K562 (cell line): ENCODE results near the gene CABP4. TPM values are rescaled to one million over a fixed set of nuclear protein-coding genes. Genes with fewer than 3 reads are reported as not detected.

Source experiments
- BHLHE40 ChIP-seq: IDR thresholded peaks from 2 replicates; pipeline ENCODE4 v1.6.1; 2011; ENCODE audit warnings: low read length, improper control_type of control experiment
- BRF2 ChIP-seq: IDR thresholded peaks from 3 replicates; pipeline ENCODE4 v1.6.1; 2011; ENCODE audit warnings: borderline replicate concordance, mild to moderate bottlenecking; ENCODE audit not compliant: insufficient read length, insufficient read depth
- CHD1 ChIP-seq: fragments of 200-600 bp; sonication (generic); IDR thresholded peaks from one replicate; pipeline ENCODE4 v1.6.1; 2012; ENCODE audit warnings: mild to moderate bottlenecking, moderate library complexity, low read length, inconsistent platforms
- CREB1 ChIP-seq, 2 experiments: sonication (generic) in 1 of 2; formaldehyde crosslinking in 1 of 2; IDR thresholded peaks; 2 replicates each; pipeline versions ENCODE4 v1.6.1 to v1.8.0; 2012 to 2022; ENCODE audit warnings: inconsistent platforms in 1 of 2, mild to moderate bottlenecking in 1 of 2, missing genetic modification reagents in 1 of 2, moderate library complexity in 1 of 2
- HDAC3 ChIP-seq: fragments of 450-650 bp; IDR thresholded peaks from 2 replicates; pipeline ENCODE4 v1.6.1; 2018; ENCODE audit warnings: borderline replicate concordance, mild to moderate bottlenecking, moderate library complexity; ENCODE audit not compliant: partially characterized antibody
- KLF16 ChIP-seq: IDR thresholded peaks from 2 replicates; pipeline ENCODE4 v1.6.1; 2016; ENCODE audit warnings: antibody characterized with exemption
- NONO ChIP-seq, 2 experiments: fragments of 200-400 bp in 1 of 2; fragments of 450-650 bp in 1 of 2; formaldehyde crosslinking in 1 of 2; IDR thresholded peaks; 2 replicates each; pipeline ENCODE4 v1.6.1; 2017; ENCODE audit warnings: low read depth in 2 of 2, mild to moderate bottlenecking in 2 of 2, moderate library complexity in 2 of 2, low read length in 1 of 2
- PCBP1 ChIP-seq: fragments of 200-400 bp; formaldehyde crosslinking; IDR thresholded peaks from 2 replicates; pipeline ENCODE4 v1.6.1; 2018; ENCODE audit warnings: mild to moderate bottlenecking, low read depth, low read length; ENCODE audit not compliant: poor library complexity, severe bottlenecking
- RBM34 ChIP-seq: fragments of 200-400 bp; formaldehyde crosslinking; IDR thresholded peaks from 2 replicates; pipeline ENCODE4 v1.6.1; 2018; ENCODE audit warnings: low read length, borderline replicate concordance; ENCODE audit not compliant: insufficient read depth
- RBM39 ChIP-seq: fragments of 200-400 bp; formaldehyde crosslinking; optimal IDR thresholded peaks from 2 replicates; pipeline ENCODE3; 2018; ENCODE audit warnings: low read depth, low read length
- TFAP4 ChIP-seq: sonication (generic); formaldehyde crosslinking; IDR thresholded peaks from 2 replicates; pipeline ENCODE4 v1.8.0; 2022; ENCODE audit warnings: missing genetic modification reagents, mild to moderate bottlenecking, moderate library complexity, borderline replicate concordance
- ZBTB17 ChIP-seq: fragments of 450-650 bp; formaldehyde crosslinking; IDR thresholded peaks from 2 replicates; pipeline ENCODE4 v1.4.0; 2020; ENCODE audit warnings: mild to moderate bottlenecking
- ZNF133 ChIP-seq: fragments of 250-450 bp; sonication (Bioruptor Pico); IDR thresholded peaks from 2 replicates; pipeline ENCODE4 v1.4.0; 2020; ENCODE audit warnings: mild to moderate bottlenecking
- ZNF347 ChIP-seq: fragments of 450-650 bp; formaldehyde crosslinking; IDR thresholded peaks from 2 replicates; pipeline ENCODE4 v1.4.0; 2020; ENCODE audit warnings: low read depth, mild to moderate bottlenecking, moderate library complexity
- ZNF354B ChIP-seq: fragments of 250-450 bp; sonication (Bioruptor Pico); IDR thresholded peaks from 2 replicates; pipeline ENCODE4 v1.4.0; 2020
- ZSCAN32 ChIP-seq: fragments of 450-650 bp; formaldehyde crosslinking; IDR thresholded peaks from 2 replicates; pipeline ENCODE4 v1.4.0; 2020; ENCODE audit warnings: mild to moderate bottlenecking, moderate library complexity
- polyA plus RNA-seq, 8 experiments: library from polyadenylated mRNA; depleted of rRNA in 4 of 8; stranded (reverse) in 5 of 8; unstranded in 3 of 8; fragments of >200 nt; fragmentation: Nextera tagmentation in 2 of 8; fragmentation: Illumina TruSeq in 1 of 8; extraction: Ambion mirVana in 2 of 8; extraction: Trizol in 1 of 8; gene quantifications; 2 replicates each; pipeline versions ENCODE4 v1.2.1 to v1.2.3, GENCODE V29; 2011 to 2014; ENCODE audit warnings: inconsistent platforms in 1 of 8, missing spikeins in 1 of 8
- total RNA-seq, 7 experiments: library from RNA; depleted of rRNA in 6 of 7; stranded (reverse); fragments of >200 nt in 6 of 7; fragmentation: Illumina TruSeq in 2 of 7; extraction: Trizol in 2 of 7; gene quantifications; 2 replicates each; pipeline versions ENCODE4 v1.2.1 to v1.2.3, GENCODE V29; 2011 to 2021; ENCODE audit warnings: low replicate concordance in 1 of 7
- TF ChIP-seq, protein P1 (sequence below): sonication (generic); formaldehyde crosslinking; IDR thresholded peaks from 2 replicates; pipeline ENCODE4 v1.8.0; 2022; ENCODE audit warnings: mild to moderate bottlenecking, missing genetic modification reagents

The CABP4 gene
- total and polyA plus RNA-seq, 9 of the 15 experiments (the other 6 are each of a cell fraction or from before 2014, with no cell fraction given): 0.11 TPM; not detected in 8

DNA sequence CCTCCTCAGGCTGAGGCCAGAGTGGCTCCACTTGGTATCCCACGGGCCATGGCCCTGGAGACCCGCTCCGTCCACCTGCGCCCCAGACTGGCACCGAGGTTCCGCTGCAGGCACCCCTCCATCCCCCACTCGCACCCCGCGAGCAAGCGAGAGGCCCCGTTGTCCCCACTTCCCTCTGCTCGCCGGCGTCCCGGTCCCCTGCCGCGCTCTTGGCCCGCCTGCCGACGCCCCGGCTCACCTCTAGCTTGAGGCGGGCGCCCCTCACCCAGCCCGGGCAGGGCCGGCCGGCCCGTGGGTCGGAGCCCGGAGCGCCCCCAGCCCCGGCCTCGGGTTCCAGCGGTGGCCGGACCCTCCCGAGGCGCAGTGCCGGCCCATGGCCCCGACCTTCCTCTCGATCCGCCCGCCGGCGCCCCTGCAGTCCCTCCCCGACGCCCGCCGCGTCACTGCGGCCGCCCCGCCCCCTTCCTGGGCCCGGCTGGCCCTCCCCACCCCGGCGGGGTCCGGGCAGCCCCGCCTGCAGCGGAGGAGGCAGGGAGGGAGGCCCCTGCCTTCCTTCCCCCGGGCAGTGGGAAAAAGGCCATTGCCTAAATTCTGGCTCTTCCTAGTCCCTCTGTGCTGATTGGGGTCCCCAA lies 49.9 kb downstream of the CABP4 start, which contains the start of gene PITPNM1 (continued):
- TF ChIP-seq, protein P1, sequence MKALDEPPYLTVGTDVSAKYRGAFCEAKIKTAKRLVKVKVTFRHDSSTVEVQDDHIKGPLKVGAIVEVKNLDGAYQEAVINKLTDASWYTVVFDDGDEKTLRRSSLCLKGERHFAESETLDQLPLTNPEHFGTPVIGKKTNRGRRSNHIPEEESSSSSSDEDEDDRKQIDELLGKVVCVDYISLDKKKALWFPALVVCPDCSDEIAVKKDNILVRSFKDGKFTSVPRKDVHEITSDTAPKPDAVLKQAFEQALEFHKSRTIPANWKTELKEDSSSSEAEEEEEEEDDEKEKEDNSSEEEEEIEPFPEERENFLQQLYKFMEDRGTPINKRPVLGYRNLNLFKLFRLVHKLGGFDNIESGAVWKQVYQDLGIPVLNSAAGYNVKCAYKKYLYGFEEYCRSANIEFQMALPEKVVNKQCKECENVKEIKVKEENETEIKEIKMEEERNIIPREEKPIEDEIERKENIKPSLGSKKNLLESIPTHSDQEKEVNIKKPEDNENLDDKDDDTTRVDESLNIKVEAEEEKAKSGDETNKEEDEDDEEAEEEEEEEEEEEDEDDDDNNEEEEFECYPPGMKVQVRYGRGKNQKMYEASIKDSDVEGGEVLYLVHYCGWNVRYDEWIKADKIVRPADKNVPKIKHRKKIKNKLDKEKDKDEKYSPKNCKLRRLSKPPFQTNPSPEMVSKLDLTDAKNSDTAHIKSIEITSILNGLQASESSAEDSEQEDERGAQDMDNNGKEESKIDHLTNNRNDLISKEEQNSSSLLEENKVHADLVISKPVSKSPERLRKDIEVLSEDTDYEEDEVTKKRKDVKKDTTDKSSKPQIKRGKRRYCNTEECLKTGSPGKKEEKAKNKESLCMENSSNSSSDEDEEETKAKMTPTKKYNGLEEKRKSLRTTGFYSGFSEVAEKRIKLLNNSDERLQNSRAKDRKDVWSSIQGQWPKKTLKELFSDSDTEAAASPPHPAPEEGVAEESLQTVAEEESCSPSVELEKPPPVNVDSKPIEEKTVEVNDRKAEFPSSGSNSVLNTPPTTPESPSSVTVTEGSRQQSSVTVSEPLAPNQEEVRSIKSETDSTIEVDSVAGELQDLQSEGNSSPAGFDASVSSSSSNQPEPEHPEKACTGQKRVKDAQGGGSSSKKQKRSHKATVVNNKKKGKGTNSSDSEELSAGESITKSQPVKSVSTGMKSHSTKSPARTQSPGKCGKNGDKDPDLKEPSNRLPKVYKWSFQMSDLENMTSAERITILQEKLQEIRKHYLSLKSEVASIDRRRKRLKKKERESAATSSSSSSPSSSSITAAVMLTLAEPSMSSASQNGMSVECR (CRISPR knock-in tag): peak; percentile 4
- TF ChIP-seq BRF2 (no peak), NONO (IDR thresholded peaks at IDR 0.05; ENCODE audit: low read depth in 2 of 2, low read length in 1 of 2) (peak in 1 of 2 experiments; percentile 18; a peak in 1 of 4 replicates), ZNF133 (no peak), KLF16 (no peak), ZNF354B (CRISPR knock-in tag) (no peak), CREB1 (IDR thresholded peaks at IDR 0.05) (peak; percentile 61; the same call in 1 of the 2 replicates), CREB1 (CRISPR knock-in tag; IDR thresholded peaks at IDR 0.05) (peak; percentile 57; the same call in 1 of the 2 replicates), TFAP4 (no peak; the same call in 1 of the 2 replicates), PCBP1 (no peak), ZBTB17 (no peak), CHD1 (no peak), RBM39 (no peak), RBM34 (no peak), ZNF347 (no peak), HDAC3 (no peak), ZSCAN32 (CRISPR knock-in tag) (no peak), BHLHE40 (no peak)
